HEK293T (cell line): ENCODE measurements around the gene CFAP100.

Experiments
- ARNT ChIP-seq: fragments of 450-650 bp; IDR thresholded peaks from 2 replicates; pipeline ENCODE4 v1.6.1; 2017; ENCODE audit warnings: mild to moderate bottlenecking
- BHLHE40 ChIP-seq: fragments of 450-650 bp; IDR thresholded peaks from 2 replicates; pipeline ENCODE4 v1.6.1; 2016; ENCODE audit warnings: mild to moderate bottlenecking, moderate library complexity, borderline replicate concordance
- FOXA1 ChIP-seq: fragments of 450-650 bp; IDR thresholded peaks from 2 replicates; pipeline ENCODE4 v1.6.1; 2016; ENCODE audit warnings: mild to moderate bottlenecking
- FOXK2 ChIP-seq: fragments of 450-650 bp; IDR thresholded peaks from 2 replicates; pipeline ENCODE4 v1.6.1; 2016; ENCODE audit warnings: mild to moderate bottlenecking
- FOXM1 ChIP-seq: fragments of 450-650 bp; IDR thresholded peaks from 2 replicates; pipeline ENCODE4 v1.6.1; 2017; ENCODE audit warnings: mild to moderate bottlenecking, borderline replicate concordance
- HDGF ChIP-seq: fragments of 450-650 bp; IDR thresholded peaks from 2 replicates; pipeline ENCODE4 v1.6.1; 2017; ENCODE audit warnings: antibody characterized with exemption, borderline replicate concordance
- L3MBTL2 ChIP-seq: fragments of 450-650 bp; conservative IDR thresholded peaks from 2 replicates; pipeline ENCODE4 v1.6.1; 2016; ENCODE audit warnings: mild to moderate bottlenecking
- NFRKB ChIP-seq: fragments of 450-650 bp; IDR thresholded peaks from 2 replicates; pipeline ENCODE4 v1.6.1; 2016; ENCODE audit warnings: mild to moderate bottlenecking, moderate library complexity
- SP1 ChIP-seq: fragments of 450-650 bp; IDR thresholded peaks from 2 replicates; pipeline ENCODE4 v1.6.1; 2017
- SUZ12 ChIP-seq: fragments of 450-650 bp; IDR thresholded peaks from 2 replicates; pipeline ENCODE4 v1.6.1; 2016; ENCODE audit warnings: mild to moderate bottlenecking
- TARDBP ChIP-seq: fragments of 450-650 bp; IDR thresholded peaks from 2 replicates; pipeline ENCODE4 v1.6.1; 2016

GRCh38 chr3:126380011-126380768 is 14.5 kb upstream of the CFAP100 start:
- TF ChIP-seq TARDBP (no peak), NFRKB (no peak), FOXK2 (no peak), SP1 (no peak), L3MBTL2 (no peak), FOXM1 (no peak), SUZ12 (no peak), FOXA1 (no peak), HDGF (no peak), ARNT (no peak), BHLHE40 (no peak)
